Measurements from ENCODE around the gene ASPG. TPM values are rescaled to one million over a fixed set of nuclear protein-coding genes. Genes with fewer than 3 reads are reported as not detected.
A peak's percentile ranks its signal among the peaks of the same experiment; 100 is the strongest.

ASPG gene
- total RNA-seq, 1 donor from 2014 or later = 282 TPM

GRCh38 chr14:104104076-104104901 is 18.8 kb downstream of the ASPG start:
- peak; percentile 13 for ATAC-seq
- peak; percentile 46 for DNase-seq (ENCODE audit: low spot score)

- peak; percentile 44 for DNase-seq (ENCODE audit: low spot score)
- peak; percentile 5 for ATAC-seq
Measured at GRCh38 chr14:104105071-104105821, 19.7 kb downstream of the ASPG start.

- ATAC-seq = peak; percentile 1
- DNase-seq (ENCODE audit: low spot score) = peak; percentile 49
Measured at GRCh38 chr14:104105822-104106470, 20.4 kb downstream of the ASPG start.

GRCh38 chr14:104106471-104106991 is 21.0 kb downstream of the ASPG start:
- no peak for ATAC-seq
- DNase-seq (ENCODE audit: low spot score) = peak; percentile 42

- ATAC-seq = no peak
- peak; percentile 44 for DNase-seq (ENCODE audit: low spot score)
Measured at GRCh38 chr14:104107101-104107581, 21.6 kb downstream of the ASPG start.

- DNase-seq (ENCODE audit: low spot score) (peak; percentile 44), ATAC-seq (no peak)
Measured at GRCh38 chr14:104107611-104108569, 22.4 kb downstream of the ASPG start.

- no peak for ATAC-seq
- peak; percentile 46 for DNase-seq (ENCODE audit: low spot score)
Measured at GRCh38 chr14:104108570-104109541, 23.4 kb downstream of the ASPG start.

- DNase-seq (ENCODE audit: low spot score) = peak; percentile 43
- no peak for ATAC-seq
Measured at GRCh38 chr14:104109731-104110361, 24.3 kb downstream of the ASPG start.

GRCh38 chr14:104110491-104111209 is 25.1 kb downstream of the ASPG start:
- DNase-seq (ENCODE audit: low spot score) (peak; percentile 45), ATAC-seq (no peak)

- ATAC-seq = no peak
- peak; percentile 47 for DNase-seq (ENCODE audit: low spot score)
Measured at GRCh38 chr14:104111301-104112112, 26.0 kb downstream of the ASPG start.

GRCh38 chr14:104112113-104112505 is 26.6 kb downstream of the ASPG start:
- DNase-seq (ENCODE audit: low spot score) = peak; percentile 41
- no peak for ATAC-seq

- DNase-seq (ENCODE audit: low spot score) (peak; percentile 44), ATAC-seq (no peak)
Measured at GRCh38 chr14:104112609-104113571, 27.4 kb downstream of the ASPG start.

- DNase-seq (ENCODE audit: low spot score) = peak; percentile 50
- ATAC-seq = no peak
Measured at GRCh38 chr14:104113631-104114420, 28.3 kb downstream of the ASPG start.

- ATAC-seq (no peak), DNase-seq (ENCODE audit: low spot score) (no peak)
Measured at GRCh38 chr14:104114421-104115130, 29.1 kb downstream of the ASPG start.
